Raji (cell line): Measurements from ENCODE around the gene PRTFDC1.

ENCODE experiments used
- POLR2A ChIP-seq: IDR thresholded peaks from 2 replicates; pipeline ENCODE4 v1.6.1; 2011; ENCODE audit warnings: low read depth, low read length, control low read depth; ENCODE audit not compliant: insufficient read depth

PRTFDC1 gene

GRCh38 chr10:24900888-24901685, 51.3 kb downstream of the PRTFDC1 start:
- TF ChIP-seq POLR2A = no peak

DNA sequence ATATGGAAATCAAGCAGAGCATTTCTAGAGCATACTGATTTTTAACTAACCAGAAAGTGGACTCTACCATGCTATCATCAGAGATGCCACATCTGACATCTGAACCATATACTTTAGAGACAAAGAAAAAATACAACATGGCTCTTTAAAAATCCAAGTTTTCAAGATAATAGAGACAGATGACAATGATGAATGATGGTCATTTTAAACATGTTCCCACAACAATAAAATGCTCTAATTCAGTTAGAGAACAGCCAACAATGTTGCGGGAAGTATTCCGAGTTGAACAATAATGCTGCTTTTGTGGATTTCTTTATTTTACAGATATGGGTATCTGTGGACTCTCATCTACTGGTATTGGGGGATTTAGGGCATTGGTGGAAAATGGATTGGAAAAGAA, 52.8 kb downstream of the PRTFDC1 start:
- no peak for TF ChIP-seq POLR2A

GRCh38 chr10:24898501-24898900, 53.9 kb downstream of the PRTFDC1 start:
- no peak for TF ChIP-seq POLR2A

DNA sequence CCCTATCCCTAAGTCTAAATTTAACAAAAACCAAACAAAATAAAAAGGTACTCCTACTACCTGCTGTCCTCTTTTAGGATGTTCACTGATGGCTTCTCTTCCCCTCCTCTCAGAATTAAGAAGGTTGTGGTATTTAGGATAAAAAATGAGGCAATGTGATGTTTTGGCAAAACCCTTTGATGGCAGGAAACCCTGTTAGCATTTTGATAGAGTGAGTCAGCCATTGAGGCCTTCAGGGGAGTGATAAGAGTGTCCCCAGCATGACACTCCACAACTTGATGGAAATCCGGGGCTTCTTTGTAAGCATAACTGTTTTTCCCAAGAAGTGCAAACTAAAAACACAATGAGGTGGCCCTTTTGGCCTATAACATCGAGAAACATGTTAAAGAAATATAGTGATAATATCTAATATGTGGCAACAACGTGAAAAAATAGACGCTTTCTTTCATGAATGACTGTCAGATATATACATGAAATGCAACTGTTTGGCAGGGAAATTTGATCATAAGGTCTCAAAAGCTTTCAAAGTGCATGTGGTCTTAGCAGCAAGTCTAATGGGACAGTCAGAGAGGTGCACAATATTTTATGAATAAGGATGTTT, 55.0 kb downstream of the PRTFDC1 start:
- TF ChIP-seq POLR2A = no peak

DNA sequence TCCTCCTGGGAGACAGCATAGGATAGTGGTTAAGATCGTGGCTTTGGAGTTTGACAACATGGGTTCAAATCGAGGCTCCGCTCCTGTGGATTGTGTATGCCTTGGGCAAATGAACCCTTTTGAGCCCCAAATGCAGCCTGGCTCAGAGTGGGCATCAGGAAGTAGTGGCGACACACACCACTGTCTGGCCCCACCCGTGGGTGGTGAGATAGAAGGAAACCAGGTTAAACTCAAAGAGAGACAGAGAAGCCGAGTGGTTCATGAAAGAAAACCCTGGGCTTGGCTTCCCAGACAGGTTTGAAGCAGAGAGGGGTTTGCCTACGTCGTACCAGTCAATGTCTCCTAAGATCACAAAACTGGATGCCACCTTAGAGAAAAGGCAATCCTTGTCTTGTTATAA, 57.7 kb downstream of the PRTFDC1 start:
- TF ChIP-seq POLR2A = no peak

GRCh38 chr10:24894309-24894708, 58.1 kb downstream of the PRTFDC1 start:
- TF ChIP-seq POLR2A = no peak

DNA sequence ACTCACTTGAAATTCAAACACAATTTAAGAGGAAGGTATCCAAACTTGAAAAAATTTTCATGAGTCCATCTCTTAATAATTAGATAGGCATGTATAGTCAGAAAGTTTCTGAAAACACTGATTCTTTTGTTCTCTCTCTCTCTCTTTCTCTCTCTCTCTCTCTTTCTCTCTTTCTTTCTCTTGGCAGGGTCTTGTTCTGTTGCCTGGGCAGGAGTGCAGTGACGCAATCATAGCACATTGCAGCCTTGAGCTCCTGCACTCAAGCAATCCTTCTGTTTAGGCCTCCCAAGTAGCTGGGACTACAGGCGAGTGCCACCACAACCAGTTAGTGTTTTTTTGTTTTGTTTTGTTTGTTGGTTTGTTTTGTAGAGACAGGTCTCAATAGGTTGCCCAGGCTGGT, 59.3 kb downstream of the PRTFDC1 start:
- TF ChIP-seq POLR2A = no peak

GRCh38 chr10:24891823-24892222, 60.6 kb downstream of the PRTFDC1 start:
- no peak for TF ChIP-seq POLR2A

GRCh38 chr10:24889639-24890038, 62.8 kb downstream of the PRTFDC1 start:
- TF ChIP-seq POLR2A = no peak

GRCh38 chr10:24887855-24888231, 64.6 kb downstream of the PRTFDC1 start:
- TF ChIP-seq POLR2A = no peak; the same call in 1 of the 2 replicates

GRCh38 chr10:24886290-24886680, 66.1 kb downstream of the PRTFDC1 start:
- no peak for TF ChIP-seq POLR2A

DNA sequence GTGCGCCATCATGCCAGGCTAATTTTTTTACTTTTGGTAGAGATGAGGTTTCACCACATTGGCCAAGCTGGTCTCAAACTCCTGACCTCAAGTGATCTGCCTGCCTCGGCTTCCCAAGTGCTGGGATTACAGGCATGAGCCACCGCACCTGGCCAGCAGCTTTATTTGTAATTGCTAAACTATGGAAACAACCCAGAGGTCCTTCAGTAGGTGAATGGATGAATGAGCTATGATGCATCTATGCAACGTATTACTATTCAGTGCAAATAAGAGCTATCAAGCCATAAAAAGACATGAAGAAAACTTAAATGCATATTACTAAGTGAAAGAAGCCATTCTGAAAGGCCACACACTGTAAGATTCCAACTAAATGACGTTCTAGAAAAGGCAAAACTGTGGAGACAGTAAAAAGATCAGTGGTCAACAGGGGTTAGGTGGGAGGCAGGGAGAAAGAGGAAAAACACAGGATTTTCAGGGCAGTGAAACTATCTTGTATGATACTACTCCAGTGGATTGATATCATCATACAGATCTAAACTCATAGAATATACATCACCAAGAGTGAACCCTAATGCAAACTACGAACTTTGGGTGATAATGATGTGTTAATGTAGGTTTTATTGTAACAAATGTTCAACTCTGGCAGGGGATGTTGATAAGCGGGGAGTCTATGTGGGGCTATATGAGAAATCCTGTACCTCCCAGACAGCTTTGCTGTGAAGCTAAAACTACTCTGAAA, 66.7 kb downstream of the PRTFDC1 start:
- no peak for TF ChIP-seq POLR2A

DNA sequence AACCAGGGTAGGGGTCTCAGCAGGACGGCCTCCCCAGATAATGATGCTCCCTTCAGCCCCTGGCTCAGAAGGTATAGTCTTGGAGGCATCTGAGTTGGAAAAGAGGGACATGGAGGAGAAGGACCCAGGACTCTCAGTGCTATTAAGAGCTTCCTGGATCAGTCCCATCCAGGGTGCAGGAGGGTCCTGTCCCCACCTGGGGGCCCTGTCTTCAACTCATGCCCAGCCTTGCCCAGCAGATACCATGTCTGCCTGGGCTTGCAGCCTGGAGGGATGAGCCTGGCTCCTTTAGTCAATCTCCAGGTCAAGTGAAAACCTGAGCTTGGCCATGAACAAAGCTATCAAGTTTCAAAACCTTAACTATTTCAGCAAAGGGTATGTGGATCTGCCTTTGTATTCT, 67.6 kb downstream of the PRTFDC1 start:
- TF ChIP-seq POLR2A = no peak

DNA sequence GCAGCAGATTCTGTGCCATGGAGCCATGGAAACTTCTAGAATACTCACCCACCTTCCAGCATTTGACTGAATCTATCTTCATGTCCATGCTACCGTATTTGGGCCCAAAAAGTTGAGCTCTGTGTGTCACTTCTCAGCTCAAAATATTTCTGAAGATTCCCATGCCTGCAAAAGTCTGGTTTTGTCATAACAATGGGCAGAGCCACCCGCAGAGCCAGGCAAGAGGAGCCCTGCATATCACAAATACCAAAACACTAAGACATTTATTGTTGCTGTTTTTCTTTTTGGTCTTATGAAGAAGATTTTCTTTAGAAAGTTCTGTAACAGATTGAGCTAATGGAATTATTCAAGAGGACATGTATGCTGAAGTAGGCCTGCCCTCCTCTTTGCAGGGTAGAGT, 68.1 kb downstream of the PRTFDC1 start:
- no peak for TF ChIP-seq POLR2A

GRCh38 chr10:24883176-24883575, 69.2 kb downstream of the PRTFDC1 start:
- no peak for TF ChIP-seq POLR2A
